GM23248 (cell line): ENCODE data around the gene LCMT2.

Source experiments
- EZH2 ChIP-seq: fragments of 200-600 bp; sonication (generic); IDR thresholded peaks from 2 replicates; pipeline ENCODE4 v1.6.1; 2018; ENCODE audit warnings: antibody characterized with exemption, mild to moderate bottlenecking; ENCODE audit not compliant: insufficient read depth, poor library complexity, severe bottlenecking
- EZH2phosphoT487 ChIP-seq: fragments of 200-600 bp; sonication (generic); IDR thresholded peaks from 2 replicates; pipeline ENCODE4 v1.6.1; 2018; ENCODE audit warnings: antibody characterized with exemption, moderate library complexity, mild to moderate bottlenecking, low read depth; ENCODE audit not compliant: insufficient read depth

DNA sequence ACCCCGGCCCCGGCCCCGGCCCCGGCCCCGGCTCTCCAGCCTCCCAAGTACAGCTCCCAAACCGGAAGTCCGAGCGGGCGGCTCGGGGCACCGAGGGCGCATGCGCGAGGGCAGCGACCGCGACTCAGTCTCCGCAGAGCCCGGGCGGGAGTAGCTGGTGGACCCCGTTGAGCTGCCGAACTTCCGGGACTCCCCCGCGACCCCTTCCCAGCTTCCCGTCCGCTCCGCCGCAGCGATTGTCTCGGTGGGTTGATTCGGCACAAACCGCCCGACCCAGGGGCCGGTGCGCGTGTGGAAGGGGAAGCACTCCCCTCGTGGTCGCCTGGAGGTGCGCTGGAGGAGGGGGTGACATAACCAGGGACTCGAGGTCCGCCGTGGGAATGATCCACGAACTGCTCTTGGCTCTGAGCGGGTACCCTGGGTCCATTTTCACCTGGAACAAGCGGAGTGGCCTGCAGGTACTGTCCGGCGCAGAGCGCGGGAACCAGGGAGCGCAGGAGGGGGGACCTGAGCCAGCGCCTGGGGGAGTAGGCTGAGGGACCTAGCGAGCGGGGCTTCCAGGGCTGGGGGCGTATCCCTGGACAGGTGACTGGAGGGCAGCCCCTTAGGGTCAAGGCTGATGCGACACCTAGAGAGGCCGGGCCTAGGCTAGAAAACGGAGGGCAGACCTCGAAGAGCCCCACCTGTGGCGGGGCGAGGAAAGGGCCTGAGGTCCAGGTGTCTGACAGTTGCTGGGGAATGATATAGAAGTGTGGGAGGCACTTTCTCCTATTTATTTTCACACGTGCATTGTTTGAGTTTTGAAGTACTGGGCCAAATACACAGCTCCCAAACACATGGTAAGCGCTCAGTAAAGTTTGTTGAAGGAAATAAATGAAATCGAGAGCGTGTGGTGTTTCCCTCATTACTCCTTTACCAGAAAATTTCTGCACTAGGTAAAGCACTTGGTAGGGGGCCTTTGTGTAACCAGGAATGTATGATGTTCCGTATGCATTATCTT is 40.9 kb upstream of the LCMT2 start, which contains the start of the genes TUBGCP4 and ZSCAN29:
- TF ChIP-seq EZH2phosphoT487 = no peak
- no peak for TF ChIP-seq EZH2
